Cardiac muscle cell (in vitro differentiated cells and primary cell): ENCODE measurements around the gene SPON1. TPM values are rescaled to one million over a fixed set of nuclear protein-coding genes. Genes with fewer than 3 reads are reported as not detected.
A peak's percentile ranks its signal among the peaks of the same experiment; 100 is the strongest.

Experiments
- DNase-seq, 2 donors: peaks; one replicate each; pipeline versions ENCODE4 v3.0.0 to v3.0.0-alpha.2; 2010 to 2017; ENCODE audit warnings: low read depth in 1 of 2, low spot score in 1 of 2
- H3K27ac ChIP-seq: fragments of 200-600 bp; sonication (generic); 2 replicates; pipeline ENCODE4 v1.5.1; 2016
- H3K27me3 ChIP-seq: fragments of 200-600 bp; sonication (generic); 2 replicates; pipeline ENCODE4 v1.6.0; 2016; ENCODE audit warnings: control low read depth
- H3K36me3 ChIP-seq: fragments of 200-600 bp; sonication (generic); 2 replicates; pipeline ENCODE4 v1.5.1; 2016; ENCODE audit warnings: control low read depth
- H3K4me1 ChIP-seq: fragments of 200-600 bp; sonication (generic); 2 replicates; pipeline ENCODE4 v1.8.1; 2017; ENCODE audit warnings: low read depth, mild to moderate bottlenecking, mixed run types
- H3K4me3 ChIP-seq: fragments of 200-600 bp; sonication (generic); 2 replicates; pipeline ENCODE4 v1.5.1; 2016; ENCODE audit warnings: mild to moderate bottlenecking
- H3K9me3 ChIP-seq: fragments of 200-600 bp; sonication (generic); 2 replicates; pipeline ENCODE4 v1.5.1; 2017; ENCODE audit warnings: low read depth, mild to moderate bottlenecking, control low read depth
- polyA plus RNA-seq: library from polyadenylated mRNA; unstranded; fragments of >200 nt; fragmentation: Nextera tagmentation; extraction: Ambion mirVana; gene quantifications from 2 replicates; pipeline ENCODE4 v1.2.1, GENCODE V29; 2016
- total RNA-seq: library from RNA; depleted of rRNA; stranded (reverse); fragments of >200 nt; gene quantifications from 2 replicates; pipeline ENCODE4 v1.2.3, GENCODE V29; 2016
- TF ChIP-seq, protein P1 (sequence below): IDR thresholded peaks from 2 replicates; pipeline ENCODE4 v1.5.1; 2012; ENCODE audit warnings: low read depth, mild to moderate bottlenecking, low read length

The SPON1 gene
- total RNA-seq (13.3 and 28.8 TPM in 2 replicates), polyA plus RNA-seq (14.9 and 22.0 TPM in 2 replicates)

GRCh38 chr11:13962562-13963168 is at the start of gene SPON1:
TSS of gene SPON1 (plus strand) at chr11:13962723. CDS start at chr11:13962905, 182 bp downstream.
- no peaks in the 10 kb centered on the region for H3K9me3 ChIP-seq
- DNase-seq = peak; percentile 59 to 81
- peaks cover 71% of the 10 kb centered on the region for H3K27me3 ChIP-seq
- H3K27ac ChIP-seq = no peak within 1 kb of the TSS
- peak within 1 kb of the TSS; percentile 39 for H3K4me3 ChIP-seq
- TF ChIP-seq, protein P1, sequence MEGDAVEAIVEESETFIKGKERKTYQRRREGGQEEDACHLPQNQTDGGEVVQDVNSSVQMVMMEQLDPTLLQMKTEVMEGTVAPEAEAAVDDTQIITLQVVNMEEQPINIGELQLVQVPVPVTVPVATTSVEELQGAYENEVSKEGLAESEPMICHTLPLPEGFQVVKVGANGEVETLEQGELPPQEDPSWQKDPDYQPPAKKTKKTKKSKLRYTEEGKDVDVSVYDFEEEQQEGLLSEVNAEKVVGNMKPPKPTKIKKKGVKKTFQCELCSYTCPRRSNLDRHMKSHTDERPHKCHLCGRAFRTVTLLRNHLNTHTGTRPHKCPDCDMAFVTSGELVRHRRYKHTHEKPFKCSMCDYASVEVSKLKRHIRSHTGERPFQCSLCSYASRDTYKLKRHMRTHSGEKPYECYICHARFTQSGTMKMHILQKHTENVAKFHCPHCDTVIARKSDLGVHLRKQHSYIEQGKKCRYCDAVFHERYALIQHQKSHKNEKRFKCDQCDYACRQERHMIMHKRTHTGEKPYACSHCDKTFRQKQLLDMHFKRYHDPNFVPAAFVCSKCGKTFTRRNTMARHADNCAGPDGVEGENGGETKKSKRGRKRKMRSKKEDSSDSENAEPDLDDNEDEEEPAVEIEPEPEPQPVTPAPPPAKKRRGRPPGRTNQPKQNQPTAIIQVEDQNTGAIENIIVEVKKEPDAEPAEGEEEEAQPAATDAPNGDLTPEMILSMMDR = no peak
- no peaks in the 10 kb centered on the region for H3K36me3 ChIP-seq
- H3K4me1 ChIP-seq = peaks cover 17% of the 10 kb centered on the region

DNA sequence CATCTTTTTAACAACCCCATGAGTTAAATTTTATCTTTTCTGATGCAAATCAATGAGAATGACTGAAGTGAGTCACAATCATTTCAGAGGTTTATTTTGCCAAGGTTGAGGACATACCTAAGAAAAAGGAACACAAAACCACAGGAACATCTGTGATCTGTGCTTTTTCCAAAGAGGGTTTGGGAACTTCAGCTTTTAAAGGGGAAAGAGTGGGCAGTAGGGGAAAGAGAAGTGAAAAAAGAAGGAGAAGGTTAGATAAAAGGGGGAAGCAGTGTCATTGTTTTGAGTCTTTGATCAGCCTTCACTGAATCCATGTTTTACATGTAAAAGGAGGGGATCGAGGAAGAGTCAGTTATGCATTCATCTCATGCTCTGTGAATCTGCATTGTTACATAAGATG is 45.3 kb upstream of the SPON1 start:
- DNase-seq = no peak
- TF ChIP-seq, protein P1 = no peak
- Histone ChIP-seq H3K4me1 (no peaks in the 10 kb centered on the region), H3K9me3 (no peaks in the 10 kb centered on the region), H3K4me3 (no peak overlapping the region), H3K27me3 (no peaks in the 10 kb centered on the region), H3K36me3 (no peaks in the 10 kb centered on the region), H3K27ac (no peak overlapping the region)

DNA sequence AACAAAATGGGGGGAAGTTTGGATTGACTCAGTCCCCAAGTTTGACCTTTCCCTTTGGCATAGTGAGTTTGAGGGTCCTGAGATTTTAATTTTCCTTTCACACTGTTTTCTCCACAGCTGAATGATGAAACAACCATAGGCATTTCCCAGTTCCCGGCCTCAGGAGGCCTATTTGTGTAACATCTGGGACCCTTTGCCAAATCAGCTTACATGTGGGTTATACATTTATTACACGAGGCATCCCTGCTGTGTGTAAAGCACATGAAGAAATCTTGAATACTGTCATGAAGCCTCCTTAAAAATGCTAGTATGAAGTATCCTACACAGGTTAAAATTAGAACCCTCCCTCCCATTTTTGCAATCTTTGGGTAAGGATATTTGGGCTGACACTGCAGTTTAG is 44.6 kb upstream of the SPON1 start:
- TF ChIP-seq, protein P1 = no peak
- Histone ChIP-seq H3K4me3 (no peak overlapping the region), H3K4me1 (no peaks in the 10 kb centered on the region), H3K36me3 (no peaks in the 10 kb centered on the region), H3K27ac (no peak overlapping the region), H3K27me3 (no peaks in the 10 kb centered on the region), H3K9me3 (no peaks in the 10 kb centered on the region)
- peak in 1 of 2 donors; percentile 21 for DNase-seq

GRCh38 chr11:13920756-13921155 is 41.8 kb upstream of the SPON1 start:
- TF ChIP-seq, protein P1 = no peak
- H3K9me3 ChIP-seq = no peaks in the 10 kb centered on the region

GRCh38 chr11:13921545-13921944 is 41.0 kb upstream of the SPON1 start:
- no peaks in the 10 kb centered on the region for H3K4me1 ChIP-seq
- no peak overlapping the region for H3K27ac ChIP-seq
- H3K36me3 ChIP-seq = no peaks in the 10 kb centered on the region
- TF ChIP-seq, protein P1 = no peak
- H3K9me3 ChIP-seq = no peaks in the 10 kb centered on the region
- H3K27me3 ChIP-seq = no peaks in the 10 kb centered on the region
- H3K4me3 ChIP-seq = no peak overlapping the region
- DNase-seq = no peak

More at GRCh38 chr11:13920756-13921155, 41.8 kb upstream of the SPON1 start:
- Histone ChIP-seq H3K27me3 (no peaks in the 10 kb centered on the region), H3K27ac (no peak overlapping the region), H3K4me3 (no peak overlapping the region), H3K4me1 (no peaks in the 10 kb centered on the region), H3K36me3 (no peaks in the 10 kb centered on the region)
- DNase-seq = peak in 1 of 2 donors; percentile 20

GRCh38 chr11:13923182-13923581 is 39.3 kb upstream of the SPON1 start:
- H3K9me3 ChIP-seq = no peaks in the 10 kb centered on the region
- no peak overlapping the region for H3K27ac ChIP-seq
- DNase-seq = no peak
- TF ChIP-seq, protein P1 = no peak
- no peaks in the 10 kb centered on the region for H3K4me1 ChIP-seq
- H3K36me3 ChIP-seq = no peaks in the 10 kb centered on the region
- no peaks in the 10 kb centered on the region for H3K27me3 ChIP-seq
- no peak overlapping the region for H3K4me3 ChIP-seq
